Activated T-cell treated with anti-CD3 and anti-CD28 coated beads for 1 hour (primary cell): Measurements from ENCODE around the gene XIRP1.

ENCODE experiments used
- DNase-seq: peaks from one replicate; pipeline ENCODE4 v3.0.0-alpha.2; 2020; ENCODE audit warnings: low read depth

The XIRP1 gene

GRCh38 chr3:39208463-39209055, 16.2 kb upstream of the XIRP1 start:
- DNase-seq = peak; percentile 17

GRCh38 chr3:39207361-39208186, 15.2 kb upstream of the XIRP1 start:
- DNase-seq = no peak

- DNase-seq = no peak
Observed at GRCh38 chr3:39205919-39206516, 13.6 kb upstream of the XIRP1 start.

- DNase-seq = no peak
Observed at GRCh38 chr3:39205131-39205530, 12.7 kb upstream of the XIRP1 start.

- no peak for DNase-seq
Observed at GRCh38 chr3:39203860-39204259, 11.5 kb upstream of the XIRP1 start.

GRCh38 chr3:39203402-39203801, 11.0 kb upstream of the XIRP1 start:
- DNase-seq = no peak

- no peak for DNase-seq
Observed at GRCh38 chr3:39202094-39202493, 9.7 kb upstream of the XIRP1 start.

- DNase-seq = no peak
Observed at GRCh38 chr3:39196671-39197356, 4.4 kb upstream of the XIRP1 start.

GRCh38 chr3:39196034-39196433, 3.6 kb upstream of the XIRP1 start:
- DNase-seq = no peak

GRCh38 chr3:39193391-39193790, 996 bp upstream of the XIRP1 start:
- DNase-seq = no peak

GRCh38 chr3:39191773-39192172, 622 bp downstream of the XIRP1 start:
- DNase-seq = no peak

- DNase-seq = no peak
Observed at GRCh38 chr3:39191111-39191510, 1.3 kb downstream of the XIRP1 start.

- no peak for DNase-seq
Observed at GRCh38 chr3:39190281-39191025, 1.9 kb downstream of the XIRP1 start.

GRCh38 chr3:39189959-39190269, 2.5 kb downstream of the XIRP1 start:
- peak; percentile 29 for DNase-seq

- DNase-seq = no peak
Observed at GRCh38 chr3:39189150-39189958, 3.0 kb downstream of the XIRP1 start.

- DNase-seq = no peak
Observed at GRCh38 chr3:39188271-39189149, 3.9 kb downstream of the XIRP1 start.

- DNase-seq = no peak
Observed at GRCh38 chr3:39187372-39188155, 4.8 kb downstream of the XIRP1 start.

- no peak for DNase-seq
Observed at GRCh38 chr3:39186692-39187151, 5.7 kb downstream of the XIRP1 start.

GRCh38 chr3:39185959-39186691, 6.3 kb downstream of the XIRP1 start:
- DNase-seq = no peak
